Prostate gland (tissue), 2 donors: ENCODE results near the gene SERTM2.

Source experiments
- POLR2AphosphoS5 ChIP-seq: sonication (generic); formaldehyde crosslinking; IDR thresholded peaks from one replicate; pipeline ENCODE4 v1.6.1; 2017; ENCODE audit warnings: antibody characterized with exemption
- TF ChIP-seq, protein P1 (sequence below), 4 experiments: fragments of 200-600 bp in 2 of 4; fragments of 450-650 bp in 2 of 4; sonication (generic) in 2 of 4; IDR thresholded peaks; 1 replicate in 3 of 4; 2 replicates in 1 of 4; pipeline ENCODE4 v1.5.1; 2016 to 2019; ENCODE audit warnings: antibody characterized with exemption in 4 of 4, mild to moderate bottlenecking in 2 of 4, moderate library complexity in 2 of 4

DNA sequence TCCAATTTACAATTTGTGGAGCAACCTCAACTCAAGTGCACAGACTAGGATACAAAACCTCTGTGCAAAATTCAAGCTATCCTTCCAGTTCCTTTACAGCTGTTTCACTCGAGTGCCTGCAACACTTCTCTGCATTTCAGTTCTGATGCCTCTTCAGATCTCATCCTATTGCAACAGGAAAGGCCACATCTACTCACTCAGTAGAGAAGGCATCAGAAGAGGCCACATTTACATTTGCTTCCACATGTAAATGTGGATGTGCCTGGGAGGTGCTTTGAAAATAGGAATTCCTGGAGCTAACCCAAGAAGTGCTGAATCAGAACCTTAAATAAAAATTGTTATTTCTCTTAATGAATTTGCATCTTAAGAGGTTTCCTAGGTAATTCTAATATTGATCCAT lies 45.8 kb upstream of the SERTM2 start:
- TF ChIP-seq, protein P1, sequence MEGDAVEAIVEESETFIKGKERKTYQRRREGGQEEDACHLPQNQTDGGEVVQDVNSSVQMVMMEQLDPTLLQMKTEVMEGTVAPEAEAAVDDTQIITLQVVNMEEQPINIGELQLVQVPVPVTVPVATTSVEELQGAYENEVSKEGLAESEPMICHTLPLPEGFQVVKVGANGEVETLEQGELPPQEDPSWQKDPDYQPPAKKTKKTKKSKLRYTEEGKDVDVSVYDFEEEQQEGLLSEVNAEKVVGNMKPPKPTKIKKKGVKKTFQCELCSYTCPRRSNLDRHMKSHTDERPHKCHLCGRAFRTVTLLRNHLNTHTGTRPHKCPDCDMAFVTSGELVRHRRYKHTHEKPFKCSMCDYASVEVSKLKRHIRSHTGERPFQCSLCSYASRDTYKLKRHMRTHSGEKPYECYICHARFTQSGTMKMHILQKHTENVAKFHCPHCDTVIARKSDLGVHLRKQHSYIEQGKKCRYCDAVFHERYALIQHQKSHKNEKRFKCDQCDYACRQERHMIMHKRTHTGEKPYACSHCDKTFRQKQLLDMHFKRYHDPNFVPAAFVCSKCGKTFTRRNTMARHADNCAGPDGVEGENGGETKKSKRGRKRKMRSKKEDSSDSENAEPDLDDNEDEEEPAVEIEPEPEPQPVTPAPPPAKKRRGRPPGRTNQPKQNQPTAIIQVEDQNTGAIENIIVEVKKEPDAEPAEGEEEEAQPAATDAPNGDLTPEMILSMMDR (IDR thresholded peaks at IDR 0.05) = no peak
- TF ChIP-seq POLR2AphosphoS5 = no peak
